GM18861 (cell line): ENCODE data around the gene MAPKBP1.

Experiments
- ATAC-seq: cut with Tn5 transposase; IDR thresholded peaks from one replicate; pipeline ENCODE4 v1.9.1; 2021; ENCODE audit not compliant: unreplicated experiment

Gene MAPKBP1

GRCh38 chr15:41862515-41863116, 88.3 kb downstream of the MAPKBP1 start:
- ATAC-seq, result no peak

GRCh38 chr15:41865490-41866055, 91.3 kb downstream of the MAPKBP1 start:
- ATAC-seq, result no peak

- ATAC-seq, result no peak
These were observed 92.0 kb downstream of the MAPKBP1 start for GRCh38 chr15:41866263-41866703.

GRCh38 chr15:41866872-41867579, 92.7 kb downstream of the MAPKBP1 start:
- no peak for ATAC-seq

GRCh38 chr15:41868321-41868720, 94.0 kb downstream of the MAPKBP1 start:
- no peak for ATAC-seq

GRCh38 chr15:41869770-41870688, 95.7 kb downstream of the MAPKBP1 start:
- ATAC-seq, result no peak

- ATAC-seq, result no peak
These were observed 96.4 kb downstream of the MAPKBP1 start for GRCh38 chr15:41870689-41871081.

GRCh38 chr15:41871175-41871905, 97.1 kb downstream of the MAPKBP1 start:
- ATAC-seq, result no peak

GRCh38 chr15:41872166-41872747, 98.0 kb downstream of the MAPKBP1 start:
- no peak for ATAC-seq

GRCh38 chr15:41873711-41874110, 99.4 kb downstream of the MAPKBP1 start:
- no peak for ATAC-seq

GRCh38 chr15:41874736-41875135, 100.5 kb downstream of the MAPKBP1 start:
- ATAC-seq, result no peak

- no peak for ATAC-seq
These were observed 101.7 kb downstream of the MAPKBP1 start for GRCh38 chr15:41876007-41876406.

GRCh38 chr15:41876689-41877088, 102.4 kb downstream of the MAPKBP1 start:
- no peak for ATAC-seq
